HG03196 (cell line): ENCODE measurements around the gene NR1I3.
"Not testable (repeated sequence)": the region's sequence is repeated elsewhere in the genome, so short reads cannot be mapped to it uniquely, and the experiment has no call there.

Experiments
- ATAC-seq: cut with Tn5 transposase; IDR thresholded peaks from one replicate; pipeline ENCODE4 v1.9.1; 2021; ENCODE audit not compliant: unreplicated experiment

Gene NR1I3

DNA sequence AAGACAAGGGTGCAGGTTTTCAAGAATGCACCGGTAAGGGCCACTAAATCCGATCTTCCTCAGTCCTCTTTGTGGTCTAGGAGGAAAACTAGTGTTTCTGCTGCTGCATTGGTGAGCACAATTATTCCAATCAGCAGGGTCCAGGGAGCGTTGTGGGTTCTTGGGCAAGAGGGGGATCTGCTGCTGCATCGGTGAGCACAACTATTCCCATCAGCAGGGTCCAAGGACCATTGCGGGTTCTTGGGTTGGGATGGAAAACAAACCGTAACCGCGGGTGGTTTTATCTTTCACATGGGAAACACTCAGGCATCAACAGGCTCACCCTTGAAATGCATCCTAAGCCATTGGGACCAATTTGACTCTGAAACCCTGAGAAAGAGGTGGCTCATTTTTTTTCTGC, 13.6 kb upstream of the NR1I3 start:
- ATAC-seq, result no peak

DNA sequence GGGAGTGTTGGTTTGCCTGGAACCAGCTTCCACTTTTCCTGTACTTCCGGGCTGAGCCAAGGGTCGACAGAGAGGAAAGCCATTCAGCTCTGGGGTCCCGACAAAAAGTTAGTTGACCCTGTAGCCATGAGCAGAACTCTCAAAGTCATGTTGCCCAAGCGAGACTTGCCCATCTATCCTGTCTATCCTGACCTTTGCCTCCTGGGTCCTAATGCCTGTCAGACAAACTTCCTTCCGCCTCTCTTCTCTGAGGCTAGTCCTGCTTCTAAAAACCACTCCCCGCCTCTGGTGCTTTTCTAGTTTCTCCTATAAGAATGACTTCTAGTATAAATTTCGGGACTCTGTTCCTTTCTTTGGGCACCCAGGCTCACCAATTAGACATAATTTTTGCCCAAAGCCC, 12.8 kb upstream of the NR1I3 start:
- ATAC-seq, result no peak

DNA sequence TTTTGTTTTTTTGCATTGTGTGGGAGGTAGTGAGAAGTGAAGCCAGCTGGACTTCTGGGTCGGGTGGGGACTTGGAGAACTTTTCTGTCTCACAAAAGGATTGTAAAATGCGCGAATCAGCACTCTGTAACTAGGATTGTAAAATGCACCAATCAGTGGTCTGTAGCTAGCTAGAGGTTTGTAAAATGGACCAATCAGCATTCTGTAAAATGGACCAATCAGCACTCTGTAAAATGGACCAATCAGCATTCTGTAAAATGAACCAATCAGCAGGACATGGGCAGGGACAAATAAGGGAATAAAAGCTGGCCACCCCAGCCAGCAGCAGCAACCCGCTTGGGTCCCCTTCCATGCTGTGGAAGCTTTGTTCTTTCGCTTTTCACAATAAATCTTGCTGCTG, 12.1 kb upstream of the NR1I3 start:
- ATAC-seq, result not testable (repeated sequence)

DNA sequence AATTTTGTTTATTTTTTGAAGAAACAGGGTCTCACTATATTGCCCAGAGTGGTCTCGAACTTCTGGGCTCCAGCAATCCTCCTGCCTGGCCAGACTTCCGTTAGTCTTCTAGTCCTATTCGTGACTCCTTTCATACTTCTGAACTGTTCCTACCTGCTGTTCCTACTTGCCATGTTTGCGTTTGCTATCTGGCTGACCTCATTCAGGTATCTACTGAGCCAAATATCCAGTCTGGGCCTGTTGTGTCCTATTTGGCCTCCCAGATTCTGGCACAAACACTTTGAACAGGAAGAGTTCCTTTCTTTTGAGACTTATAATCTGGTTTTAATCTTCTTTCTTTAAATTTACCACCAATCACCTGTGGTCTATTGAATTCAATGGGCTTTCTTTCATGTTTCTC, 6.9 kb upstream of the NR1I3 start:
- no peak for ATAC-seq

DNA sequence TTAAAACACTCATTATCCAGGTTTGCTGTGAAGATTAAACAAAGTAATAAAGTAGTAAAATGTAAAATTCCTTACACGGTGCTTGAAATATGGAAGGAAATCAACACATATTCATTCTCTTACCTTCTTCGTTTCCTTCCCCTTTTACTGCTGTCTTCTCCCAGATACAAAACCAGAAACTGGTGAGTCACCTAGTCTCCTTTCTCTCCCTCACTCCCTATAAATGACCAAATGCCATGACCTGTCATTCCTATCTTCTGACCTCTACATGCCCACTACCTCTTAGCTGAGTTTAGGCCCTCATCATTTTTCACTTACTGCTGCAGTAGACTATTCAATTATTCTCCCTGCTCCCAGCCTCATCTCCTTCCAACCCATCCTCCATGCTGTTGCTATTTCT, 4.3 kb upstream of the NR1I3 start:
- ATAC-seq, result no peak

DNA sequence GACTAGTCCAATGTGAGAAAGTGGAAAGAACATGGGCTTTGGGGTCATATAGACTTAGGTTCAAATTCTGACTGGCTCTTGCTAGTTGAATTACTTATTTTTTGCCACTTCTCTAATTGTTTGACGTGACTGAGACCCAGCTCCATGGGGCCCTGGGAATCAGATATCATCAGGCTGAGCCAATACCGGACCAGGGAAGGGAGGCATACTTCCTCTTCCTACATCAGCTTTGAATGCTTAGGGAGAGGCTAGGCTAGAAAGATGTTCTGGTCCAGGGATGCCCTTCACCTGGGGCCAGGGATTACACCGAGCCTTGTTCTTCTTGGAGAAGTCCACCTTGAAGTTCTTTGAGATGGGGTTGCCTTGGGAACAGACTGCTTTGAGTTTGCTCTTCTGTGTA, 3.7 kb upstream of the NR1I3 start:
- no peak for ATAC-seq

DNA sequence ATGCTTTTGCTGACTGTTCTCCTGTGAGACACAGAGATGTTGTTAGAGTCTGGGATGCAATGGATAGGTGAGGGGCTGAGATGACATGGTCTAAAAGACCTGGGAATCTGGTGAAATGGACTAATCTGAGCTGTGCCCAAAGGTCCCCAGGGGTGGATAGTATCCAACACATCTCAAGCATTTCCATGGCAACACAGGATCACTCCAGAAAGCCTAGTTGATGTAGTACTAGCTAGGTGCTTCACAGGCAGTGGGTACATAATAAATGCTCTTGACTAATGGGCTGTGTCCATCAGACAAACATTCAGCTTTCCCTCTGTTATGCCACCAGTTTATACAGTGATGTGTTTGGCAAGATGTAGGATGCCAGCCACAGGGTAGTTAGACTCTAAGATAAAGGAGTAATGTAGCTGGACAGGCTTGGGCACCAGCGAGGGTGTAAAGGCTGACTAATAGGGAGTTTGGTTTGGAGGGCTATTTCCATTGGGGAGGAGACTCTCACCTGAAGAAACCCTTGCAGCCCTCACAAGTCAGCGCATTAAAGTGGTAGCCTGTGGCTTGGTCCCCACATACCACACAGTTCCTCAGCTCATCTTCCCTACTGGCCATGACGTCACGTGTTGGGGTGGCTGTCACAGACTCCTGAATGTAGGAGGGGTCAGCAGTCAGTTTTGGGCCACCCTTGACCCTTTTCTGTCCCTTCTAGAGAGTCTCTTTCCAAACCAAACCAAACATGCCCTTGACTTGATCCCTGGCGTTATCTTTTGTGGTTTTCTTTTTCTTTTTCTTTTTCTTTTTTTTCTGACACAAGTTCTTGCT, 1.8 kb downstream of the NR1I3 start:
- no peak for ATAC-seq

DNA sequence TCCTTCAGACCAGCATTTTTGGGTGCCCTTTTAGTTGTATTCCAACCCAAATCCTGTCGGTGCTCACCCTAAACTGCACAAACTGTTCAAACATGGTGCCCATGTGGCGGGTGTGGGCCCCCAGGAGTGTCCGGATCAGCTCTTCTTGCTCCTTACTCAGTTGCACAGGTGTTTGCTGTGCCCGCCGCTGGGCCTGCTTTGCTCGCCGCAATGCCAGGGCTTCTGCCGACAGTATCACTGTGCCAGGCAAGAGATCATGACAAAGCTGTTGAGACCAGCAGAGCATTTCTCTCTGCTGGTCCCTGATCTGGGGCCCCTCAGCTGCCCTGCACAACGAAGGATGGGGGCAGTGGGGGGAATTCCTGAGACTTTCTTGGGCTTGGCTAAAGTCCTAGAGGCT, 4.9 kb downstream of the NR1I3 start:
- no peak for ATAC-seq

DNA sequence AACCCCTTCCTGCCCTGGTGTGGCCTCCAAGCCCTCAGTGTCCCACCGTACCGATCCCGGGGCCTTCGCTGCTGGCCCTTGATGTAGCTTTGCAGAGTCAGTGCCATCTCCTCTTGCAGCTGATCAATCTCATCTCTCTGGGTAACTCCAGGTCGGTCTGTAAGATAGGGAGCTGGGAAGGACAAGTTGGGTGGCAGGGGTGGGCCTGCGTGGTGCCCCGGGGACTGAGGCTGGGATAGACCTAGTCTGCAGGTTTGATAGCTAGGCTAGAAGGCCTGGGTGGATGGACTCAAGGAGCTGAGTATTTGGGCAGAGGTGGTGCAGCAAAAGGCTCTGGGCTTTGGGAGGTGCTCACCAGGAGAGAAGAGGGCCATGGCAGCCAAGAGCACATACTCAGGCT, 7.2 kb downstream of the NR1I3 start:
- ATAC-seq, result no peak

DNA sequence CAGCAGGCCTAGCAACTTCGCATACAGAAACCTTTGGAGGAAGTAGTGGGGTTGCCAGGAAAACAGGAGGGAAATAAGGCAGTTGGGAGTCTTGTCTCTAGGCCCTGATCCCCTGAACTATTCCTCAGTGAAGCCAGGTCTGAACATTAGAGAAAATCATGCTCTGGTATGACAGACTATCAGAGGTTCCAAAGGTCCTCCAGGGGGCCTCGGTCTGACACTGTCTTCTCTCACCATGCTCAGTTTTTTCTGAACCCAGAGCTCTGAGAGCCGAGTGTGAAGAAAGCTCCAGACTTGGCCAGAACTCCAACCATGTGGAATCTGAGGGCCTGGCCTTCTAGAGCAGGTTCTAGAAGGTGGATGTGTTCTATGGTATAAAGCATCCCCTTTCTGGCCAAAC, 8.1 kb downstream of the NR1I3 start:
- ATAC-seq, result no peak

DNA sequence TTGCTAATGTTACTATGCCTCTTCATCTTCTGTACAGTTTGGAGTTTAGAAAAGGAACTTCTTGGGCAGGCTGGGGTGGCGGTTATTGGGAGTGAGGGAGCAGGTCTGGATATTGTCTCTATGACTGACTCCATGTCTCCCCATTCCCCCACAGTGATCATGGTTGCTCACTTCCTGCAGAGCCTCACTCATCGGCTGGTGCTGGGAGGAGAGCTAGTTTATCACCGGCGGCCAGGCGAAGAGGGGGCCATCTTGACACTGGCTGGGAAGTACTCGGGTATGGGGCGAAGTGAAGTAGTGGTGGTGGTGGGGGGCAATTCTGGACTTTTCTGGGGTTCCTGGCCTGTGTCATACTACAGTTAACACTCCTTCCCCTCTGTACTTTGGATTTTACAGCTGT, 10.0 kb downstream of the NR1I3 start:
- ATAC-seq, result no peak

DNA sequence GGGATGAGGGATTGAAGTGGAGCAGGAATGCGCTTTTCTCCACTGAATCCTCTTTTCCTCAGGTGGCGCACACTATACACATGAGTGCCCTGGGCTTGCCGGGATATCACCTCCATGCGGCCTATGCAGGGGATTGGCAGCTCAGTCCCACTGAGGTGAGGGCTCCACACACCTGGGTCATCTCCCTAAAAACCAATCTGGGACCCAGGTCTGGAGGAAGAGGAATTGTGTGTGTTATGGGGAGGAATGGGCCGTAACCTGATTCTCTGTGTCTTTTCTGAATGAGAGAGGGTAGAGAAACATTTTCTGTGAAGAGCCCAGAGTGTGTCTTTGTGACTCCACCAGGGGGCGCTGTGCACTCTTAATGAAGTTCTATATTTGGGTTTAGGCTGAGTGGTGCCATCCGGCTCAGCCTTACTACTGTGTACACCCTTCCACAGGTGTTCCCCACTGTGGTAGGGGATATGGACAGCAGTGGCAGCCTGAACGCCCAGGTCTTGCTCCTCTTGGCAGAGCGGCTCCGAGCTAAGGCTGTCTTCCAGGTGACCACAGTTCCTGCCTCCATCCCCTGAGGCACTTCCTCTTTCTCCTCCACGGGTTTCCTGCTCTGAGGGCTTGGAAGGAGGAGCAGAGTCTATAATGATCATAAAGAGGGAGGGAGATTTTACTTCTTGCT, 10.7 kb downstream of the NR1I3 start:
- ATAC-seq, result no peak

DNA sequence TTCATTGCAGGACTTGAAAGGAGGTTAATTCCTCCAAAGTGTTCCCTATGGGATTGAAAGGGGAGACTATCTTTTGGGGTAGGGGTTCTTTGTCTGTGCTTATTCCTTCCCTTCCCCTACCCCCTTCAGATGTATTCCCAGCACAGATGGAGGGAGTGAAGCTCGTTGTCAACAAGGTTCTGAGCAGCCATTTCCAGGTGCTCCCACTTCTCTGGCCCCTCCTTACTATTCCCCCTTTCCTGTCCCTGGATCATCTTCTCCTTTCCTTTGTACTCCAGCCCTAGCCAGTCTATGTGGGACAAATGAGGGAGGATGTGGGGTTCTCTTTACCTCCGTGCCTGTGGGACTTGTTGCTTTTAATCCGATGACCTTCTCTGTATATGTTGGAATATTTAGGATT, 11.2 kb downstream of the NR1I3 start:
- ATAC-seq, result no peak

DNA sequence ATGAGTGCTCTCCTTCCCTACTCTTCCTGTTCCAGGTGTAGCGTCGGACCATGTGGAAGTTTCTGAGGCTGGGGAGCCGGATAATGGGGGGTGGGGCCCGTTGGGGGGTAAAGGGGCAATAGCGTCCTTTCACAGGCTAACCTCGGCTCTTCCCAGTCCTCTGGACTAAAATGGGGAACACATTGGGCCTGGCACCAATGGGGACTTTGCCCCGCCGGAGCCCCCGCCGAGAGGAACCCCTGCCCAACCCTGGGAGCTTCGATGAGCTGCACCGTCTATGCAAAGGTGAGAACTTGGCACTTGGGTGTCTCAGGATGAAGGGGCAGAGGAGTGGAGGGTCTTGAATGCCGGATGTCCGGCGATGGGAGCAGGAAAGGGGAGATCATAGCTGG, 11.7 kb downstream of the NR1I3 start:
- ATAC-seq, result no peak

DNA sequence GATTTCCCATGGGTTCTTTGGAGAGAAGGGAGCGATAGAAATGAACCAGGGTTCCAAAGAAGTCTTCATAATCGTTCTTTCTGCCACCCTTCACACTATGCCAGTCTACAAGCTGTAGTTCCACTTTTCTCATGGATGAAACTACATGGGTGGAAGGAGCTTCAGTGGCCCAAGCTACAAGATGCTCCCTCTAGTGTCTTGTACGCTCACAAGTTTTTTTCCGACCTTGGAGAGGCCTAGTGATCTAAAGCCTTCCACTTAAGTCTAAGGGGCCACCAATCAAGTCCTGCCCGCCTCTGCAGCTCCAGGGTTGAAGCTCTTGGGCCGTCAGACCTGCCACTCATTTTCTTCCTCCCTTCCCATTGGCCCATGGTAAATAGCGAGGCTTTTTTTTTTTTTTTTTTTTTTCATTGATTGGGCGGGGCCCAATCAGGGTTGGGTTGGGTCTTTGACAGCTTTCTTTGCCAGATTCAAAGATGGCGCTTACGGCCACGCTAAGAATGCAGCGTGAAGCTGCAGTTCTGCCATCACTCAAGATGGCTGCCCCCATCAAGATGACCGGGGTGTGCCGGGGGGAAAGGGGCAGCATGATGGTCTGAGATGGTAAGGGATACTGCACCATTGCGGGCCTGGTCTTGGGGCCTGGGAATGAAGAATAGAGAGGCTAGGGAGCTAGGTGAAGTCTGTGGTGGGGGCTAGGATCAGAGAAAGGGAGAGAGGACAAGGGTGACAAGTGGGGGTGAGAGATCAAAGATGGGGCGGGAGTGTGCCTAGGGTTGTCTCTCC, 12.3 kb downstream of the NR1I3 start, which contains the start of gene TOMM40L:
Gene TOMM40L, plus strand, starts transcription at position 527 of the 786 bp plus-strand sequence. CDS start 430 bp downstream, outside the sequence.
- ATAC-seq, result peak; percentile 84

DNA sequence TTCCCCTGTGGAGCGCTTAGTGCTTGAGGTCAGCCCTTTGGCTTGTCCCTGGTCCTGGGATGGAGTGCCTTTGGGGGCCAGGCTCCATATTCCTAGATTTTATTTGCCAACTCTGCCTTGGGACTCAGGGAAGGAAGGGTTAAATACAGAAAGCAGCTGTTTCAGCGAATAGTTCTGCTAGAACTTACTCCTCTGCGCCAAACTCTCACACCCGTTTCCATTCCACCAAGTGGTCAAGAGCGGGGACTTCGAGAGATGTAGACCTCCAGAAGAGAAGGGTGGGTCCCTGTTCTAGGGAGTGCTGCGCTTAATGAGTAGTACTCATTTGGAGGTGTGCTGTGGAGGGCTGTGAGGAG, 12.8 kb downstream of the NR1I3 start:
- ATAC-seq, result no peak

DNA sequence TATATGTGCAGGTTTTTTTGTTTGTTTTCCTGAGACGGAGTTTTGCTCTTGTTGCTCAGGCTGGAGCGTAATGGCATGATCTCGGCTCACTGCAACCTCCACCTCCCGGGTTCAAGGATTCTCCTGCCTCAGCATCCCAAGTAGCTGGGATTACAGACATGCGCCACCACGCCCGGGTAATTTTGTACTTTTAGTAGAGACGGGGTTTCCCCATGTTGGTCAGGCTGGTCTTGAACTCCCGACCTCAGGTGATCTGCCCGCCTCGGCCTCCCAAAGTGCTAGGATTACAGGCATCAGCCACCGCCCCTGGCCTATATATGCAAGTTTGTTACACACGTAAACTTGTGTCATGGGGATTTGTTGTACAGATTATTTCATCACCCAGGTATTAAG, 13.3 kb downstream of the NR1I3 start:
- ATAC-seq, result not testable (repeated sequence)

DNA sequence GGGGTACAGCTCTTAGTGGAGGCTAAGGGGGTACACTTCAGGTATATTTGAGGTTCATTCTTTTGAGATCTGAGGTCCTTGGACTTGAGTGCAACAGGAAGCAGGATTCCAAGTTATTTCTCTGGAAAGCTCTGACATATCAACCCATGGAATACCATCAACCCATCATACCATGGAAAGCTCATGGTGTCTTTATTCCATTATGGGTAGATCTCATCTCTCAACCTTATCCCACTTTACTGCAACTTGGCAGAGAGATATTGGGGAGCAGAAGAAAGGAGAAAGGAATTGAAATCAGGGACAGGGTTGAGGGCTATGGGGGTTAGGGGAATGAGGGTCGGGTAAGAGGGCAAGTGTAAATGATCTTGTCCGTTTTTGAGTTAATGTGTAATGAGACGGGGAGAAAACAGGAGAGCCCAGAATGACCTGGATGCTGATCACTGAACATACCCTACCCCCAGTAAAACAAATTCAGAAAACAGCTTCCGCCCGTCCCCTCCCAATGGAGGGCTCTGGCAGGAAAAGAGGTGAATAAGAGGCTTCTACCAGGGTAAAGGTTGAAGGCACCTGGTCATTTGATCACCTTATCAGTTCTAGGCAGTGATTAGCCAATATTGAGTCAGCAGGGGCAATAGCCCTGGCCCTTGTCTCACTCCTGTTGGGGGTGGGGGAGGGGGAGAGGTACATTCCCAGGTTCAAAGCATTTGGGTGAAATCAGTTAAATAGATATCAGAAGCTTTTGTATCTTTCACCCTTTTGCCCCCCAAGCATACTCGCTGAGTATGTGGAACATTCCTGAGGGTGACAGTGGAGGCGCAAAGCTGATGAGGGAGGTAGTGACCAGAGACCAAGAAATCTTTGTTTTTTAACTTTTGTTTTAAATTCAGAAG, 14.0 kb downstream of the NR1I3 start:
- no peak for ATAC-seq

DNA sequence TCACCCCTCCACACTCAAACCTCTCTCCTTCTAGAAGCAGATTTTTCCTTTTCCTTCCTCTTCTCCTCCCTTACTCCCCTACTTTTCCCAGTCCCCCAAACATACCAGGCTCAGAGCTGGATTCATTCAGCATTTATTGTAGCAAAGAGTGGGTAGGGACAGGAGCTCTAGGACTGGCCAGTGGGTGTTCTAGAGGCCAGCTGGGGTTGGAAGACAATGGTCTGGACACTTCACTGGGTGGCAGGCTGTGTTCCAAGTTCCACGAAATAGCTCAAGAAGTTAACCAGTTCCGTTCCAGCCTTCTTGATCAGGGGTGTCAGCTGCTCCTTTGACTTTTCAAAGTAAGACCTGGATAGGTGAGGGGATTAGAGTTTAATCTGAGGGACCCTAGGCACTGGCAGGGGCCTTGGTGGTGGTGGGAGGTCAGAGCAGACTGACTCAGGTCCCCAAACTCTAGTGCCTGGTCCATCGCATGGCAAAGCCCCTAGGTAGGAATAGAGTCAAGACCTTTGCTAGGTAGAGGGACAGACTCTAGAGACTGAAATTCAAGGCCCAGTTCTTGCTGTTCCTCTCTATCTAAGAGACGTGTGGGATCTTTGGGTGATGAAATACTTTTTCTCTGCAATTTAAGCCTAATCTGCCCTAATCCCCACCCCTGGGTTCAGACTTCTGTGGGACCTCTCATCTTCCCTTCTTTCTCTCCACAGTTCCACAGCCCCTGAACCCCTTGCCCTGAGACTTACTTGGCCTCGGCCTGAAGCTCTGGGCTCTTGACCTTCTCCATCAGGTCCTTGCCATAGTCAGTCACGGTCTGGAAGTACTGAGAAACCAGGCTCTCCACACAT, 15.6 kb downstream of the NR1I3 start:
- ATAC-seq, result no peak

DNA sequence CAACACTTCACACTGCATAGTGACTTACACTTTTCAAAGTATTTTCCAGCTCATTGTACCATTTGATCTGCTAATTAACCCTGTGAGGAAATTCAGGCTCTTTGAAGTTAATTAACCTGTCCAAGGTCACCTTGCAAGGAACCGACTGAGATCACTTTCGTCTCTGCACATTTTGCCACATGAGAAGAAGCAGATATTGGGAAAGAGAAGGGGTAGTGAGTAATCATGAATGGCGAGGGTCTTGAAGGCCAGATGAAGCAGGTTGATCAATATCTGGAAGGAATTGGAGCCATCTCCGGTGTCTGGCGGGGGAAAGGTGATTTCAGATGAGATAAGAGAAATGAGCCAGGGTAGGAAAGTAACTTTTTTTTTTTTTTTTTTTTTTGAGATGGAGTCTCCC, 18.0 kb downstream of the NR1I3 start:
- no peak for ATAC-seq
